Uterus (tissue), 4 donors: Measurements from ENCODE around the gene MRPS35. TPM values are rescaled to one million over a fixed set of nuclear protein-coding genes. Genes with fewer than 3 reads are reported as not detected.
"Not testable (repeated sequence)": the region's sequence is repeated elsewhere in the genome, so short reads cannot be mapped to it uniquely, and the experiment has no call there.

Experiments used
- DNase-seq, 2 donors: peaks; one replicate each; pipeline ENCODE4 v3.0.0-alpha.2; 2019 to 2020
- H3K27ac ChIP-seq, 2 donors: fragments of 200-600 bp; sonication (generic); 1 replicate in 1 of 2; 2 replicates in 1 of 2; pipeline ENCODE4 v1.5.1; 2016 to 2018
- H3K27me3 ChIP-seq, 2 donors: fragments of 200-600 bp; sonication (generic); one replicate each; pipeline ENCODE4 v1.5.1; 2018 to 2019; ENCODE audit warnings: control low read depth in 1 of 2
- H3K36me3 ChIP-seq, 2 donors: fragments of 200-600 bp; sonication (generic); one replicate each; pipeline ENCODE4 v1.5.1; 2019; ENCODE audit warnings: control low read depth in 1 of 2
- H3K4me1 ChIP-seq, 2 donors: fragments of 200-600 bp; sonication (generic); one replicate each; pipeline ENCODE4 v1.5.1; 2018 to 2019; ENCODE audit warnings: control low read depth in 1 of 2
- H3K4me3 ChIP-seq, 2 donors: fragments of 200-600 bp; sonication (generic); 1 replicate in 1 of 2; 2 replicates in 1 of 2; pipeline ENCODE4 v1.5.1; 2018 to 2019; ENCODE audit warnings: mild to moderate bottlenecking in 1 of 2
- H3K9me3 ChIP-seq, 2 donors: fragments of 200-600 bp; sonication (generic); one replicate each; pipeline ENCODE4 v1.5.1; 2019; ENCODE audit warnings: control low read depth in 1 of 2
- CTCF ChIP-seq, 4 experiments: fragments of 200-600 bp in 2 of 4; fragments of 450-650 bp in 2 of 4; sonication (generic) in 2 of 4; IDR thresholded peaks; one replicate each; pipeline ENCODE4 v1.5.1; 2016 to 2019; ENCODE audit warnings: antibody characterized with exemption in 4 of 4, mild to moderate bottlenecking in 2 of 4, moderate library complexity in 1 of 4
- POLR2A ChIP-seq, 2 donors: fragments of 450-650 bp; IDR thresholded peaks; one replicate each; pipeline ENCODE4 v1.6.1; 2016; ENCODE audit warnings: antibody characterized with exemption in 2 of 2, mild to moderate bottlenecking in 1 of 2, moderate library complexity in 1 of 2
- intact Hi-C: fragments of 100-400 bp; cut with DNase I; formaldehyde crosslinking; loops from one replicate; pipeline ENCODE4 v1.15.1; 2023; ENCODE audit warnings: low total_unique reads
- total RNA-seq, 4 donors: library from RNA; depleted of rRNA in 3 of 4; stranded (reverse); fragments of >200 nt in 3 of 4; gene quantifications; one replicate each; pipeline versions ENCODE4 v1.1.0 to v1.2.4, GENCODE V29; 2014 to 2023
- donor health status: DM: yes; HTN: yes; CAD: no.

Gene MRPS35
- total RNA-seq, 4 donors from 2014 or later = 40.9 to 66.9 (median 55.9) TPM

- Histone ChIP-seq H3K4me1 (peaks cover 0 to 4% of the 10 kb centered on the region in 2 donors), H3K9me3 (no peaks in the 10 kb centered on the region), H3K4me3 (no peak overlapping the region), H3K27ac (no peak overlapping the region), H3K36me3 (no peaks in the 10 kb centered on the region), H3K27me3 (no peaks in the 10 kb centered on the region)
- TF ChIP-seq POLR2A (IDR thresholded peaks at IDR 0.05) (no peak), CTCF (IDR thresholded peaks at IDR 0.05) (no peak)
- intact Hi-C loops = loop anchor here (10.0 kb wide), 1 partner anchor 81 kb away; no protein-coding TSS in a partner anchor
- DNase-seq = no peak
Measured at GRCh38 chr12:27743601-27744000, 33.0 kb downstream of the MRPS35 start.

GRCh38 chr12:27745734-27746133 lies 35.1 kb downstream of the MRPS35 start:
- not testable (repeated sequence) for DNase-seq, H3K27ac ChIP-seq, H3K9me3 ChIP-seq, H3K36me3 ChIP-seq, H3K27me3 ChIP-seq, H3K4me1 ChIP-seq, H3K4me3 ChIP-seq
- intact Hi-C loops = loop anchor here (10.0 kb wide), 1 partner anchor 79 kb away; no protein-coding TSS in a partner anchor

- Histone ChIP-seq H3K4me1 (peaks cover 0 to 4% of the 10 kb centered on the region in 2 donors), H3K4me3 (no peak overlapping the region), H3K9me3 (no peaks in the 10 kb centered on the region), H3K27me3 (no peaks in the 10 kb centered on the region), H3K36me3 (no peaks in the 10 kb centered on the region), H3K27ac (peak overlapping the region; percentile 67 to 75)
- TF ChIP-seq CTCF (IDR thresholded peaks at IDR 0.05) = no peak
- no peak for TF ChIP-seq POLR2A (IDR thresholded peaks at IDR 0.05)
- intact Hi-C loops = loop anchor here (10.0 kb wide), 1 partner anchor 78 kb away; no protein-coding TSS in a partner anchor
- DNase-seq = no peak
Measured at GRCh38 chr12:27747111-27747820, 36.6 kb downstream of the MRPS35 start.

DNA sequence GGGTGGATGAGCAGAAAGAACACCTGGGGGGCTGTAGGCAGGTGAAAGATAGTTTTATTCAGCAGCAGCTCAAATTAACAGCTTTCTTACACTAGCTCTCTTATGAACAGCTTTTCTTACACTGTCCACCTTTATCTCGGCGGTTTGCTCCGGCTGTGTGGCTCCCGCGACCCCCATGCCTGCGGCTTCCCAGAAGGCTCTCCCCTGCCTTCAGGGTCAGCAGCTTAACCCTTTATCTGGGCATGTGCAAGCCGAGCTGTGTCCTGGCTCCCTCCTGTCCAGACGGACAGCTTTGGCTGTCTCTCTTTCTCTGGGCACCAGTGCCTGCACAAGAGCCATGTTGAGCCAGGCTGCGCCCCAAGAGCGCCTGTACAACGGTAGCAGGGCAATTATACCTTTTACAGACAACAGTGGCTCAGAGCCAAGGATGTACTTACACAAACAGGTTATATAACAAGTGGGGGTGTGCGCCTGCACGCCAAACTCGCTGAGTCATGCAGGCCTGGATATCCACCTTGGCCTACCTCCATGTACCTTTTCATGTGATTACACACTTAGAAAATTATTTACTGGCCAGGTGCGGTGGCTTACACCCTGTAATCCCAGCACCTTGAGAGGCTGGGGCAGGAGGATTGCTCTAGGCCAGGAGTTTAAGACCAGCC lies 40.9 kb downstream of the MRPS35 start:
- DNase-seq = no peak
- intact Hi-C loops = no loop called here
- Histone ChIP-seq H3K4me1 (peaks cover 0 to 4% of the 10 kb centered on the region in 2 donors), H3K27ac (no peak overlapping the region), H3K4me3 (no peak overlapping the region), H3K36me3 (no peaks in the 10 kb centered on the region), H3K9me3 (no peaks in the 10 kb centered on the region), H3K27me3 (no peaks in the 10 kb centered on the region)
- no peak for TF ChIP-seq CTCF (IDR thresholded peaks at IDR 0.05)
- TF ChIP-seq POLR2A (IDR thresholded peaks at IDR 0.05) = no peak

- H3K27ac ChIP-seq = no peak overlapping the region
- H3K36me3 ChIP-seq = no peaks in the 10 kb centered on the region
- H3K9me3 ChIP-seq = no peaks in the 10 kb centered on the region
- intact Hi-C loops = no loop called here
- no peak for DNase-seq
- H3K27me3 ChIP-seq = no peaks in the 10 kb centered on the region
- no peak overlapping the region for H3K4me3 ChIP-seq
- TF ChIP-seq POLR2A (IDR thresholded peaks at IDR 0.05) = no peak
- TF ChIP-seq CTCF (IDR thresholded peaks at IDR 0.05) = no peak
- no peaks in the 10 kb centered on the region for H3K4me1 ChIP-seq
Measured at GRCh38 chr12:27754795-27755194, 44.2 kb downstream of the MRPS35 start.
